Parathyroid adenoma (tissue), 2 donors: ENCODE results near the gene DVL2.

Source experiments
- H2AFZ ChIP-seq: fragments of 300-600 bp; sonication (generic); one replicate; pipeline ENCODE4 v1.7.0; 2017; ENCODE audit warnings: antibody characterized with exemption, mild to moderate bottlenecking
- H3K27ac ChIP-seq: fragments of 300-600 bp; sonication (generic); one replicate; pipeline ENCODE4 v1.7.0; 2017
- H3K27me3 ChIP-seq: fragments of 300-600 bp; sonication (generic); one replicate; pipeline ENCODE4 v1.7.0; 2017; ENCODE audit warnings: low read length; ENCODE audit not compliant: control insufficient read depth, insufficient read depth
- H3K36me3 ChIP-seq: fragments of 300-600 bp; sonication (generic); one replicate; pipeline ENCODE4 v1.7.0; 2017; ENCODE audit warnings: low read length; ENCODE audit not compliant: control insufficient read depth, insufficient read depth
- H3K4me1 ChIP-seq: fragments of 300-600 bp; sonication (generic); one replicate; pipeline ENCODE4 v1.7.0; 2017; ENCODE audit warnings: control low read depth
- H3K4me2 ChIP-seq: fragments of 300-600 bp; sonication (generic); one replicate; pipeline ENCODE4 v1.7.0; 2017; ENCODE audit warnings: low read length
- H3K4me3 ChIP-seq: fragments of 300-600 bp; sonication (generic); one replicate; pipeline ENCODE4 v1.7.0; 2017; ENCODE audit warnings: low read depth, low read length
- H3K79me2 ChIP-seq: fragments of 300-600 bp; sonication (generic); one replicate; pipeline ENCODE4 v1.7.0; 2017; ENCODE audit warnings: control low read depth
- H3K9ac ChIP-seq: fragments of 300-600 bp; sonication (generic); one replicate; pipeline ENCODE4 v1.7.0; 2017; ENCODE audit warnings: mild to moderate bottlenecking
- H3K9me3 ChIP-seq: fragments of 300-600 bp; sonication (generic); one replicate; pipeline ENCODE4 v1.7.0; 2017; ENCODE audit warnings: low read length; ENCODE audit not compliant: control insufficient read depth
- CTCF ChIP-seq: fragments of 300-600 bp; sonication (generic); IDR thresholded peaks from one replicate; pipeline ENCODE4 v1.7.0; 2017; ENCODE audit warnings: antibody characterized with exemption, mild to moderate bottlenecking
- donor health status: primary hyperparathyroidism.

The DVL2 gene

GRCh38 chr17:7205561-7205960 is 28.8 kb downstream of the DVL2 start:
- peaks cover 4% of the 10 kb centered on the region for H3K4me1 ChIP-seq
- no peak overlapping the region for H3K9ac ChIP-seq
- no peak overlapping the region for H3K4me3 ChIP-seq

GRCh38 chr17:7204828-7205461 is 29.4 kb downstream of the DVL2 start:
- peaks cover 4% of the 10 kb centered on the region for H3K4me1 ChIP-seq
- TF ChIP-seq CTCF = no peak
- peak overlapping the region; percentile 12 for H3K4me3 ChIP-seq
- H3K9me3 ChIP-seq = no peaks in the 10 kb centered on the region
- H3K4me2 ChIP-seq = peak overlapping the region; percentile 59
- no peaks in the 10 kb centered on the region for H3K79me2 ChIP-seq
- no peak overlapping the region for H3K9ac ChIP-seq
- H2AFZ ChIP-seq = peak overlapping the region; percentile 51
- H3K36me3 ChIP-seq = no peaks in the 10 kb centered on the region
- no peak overlapping the region for H3K27ac ChIP-seq
- H3K27me3 ChIP-seq = no peaks in the 10 kb centered on the region

More at GRCh38 chr17:7205561-7205960, 28.8 kb downstream of the DVL2 start:
- no peaks in the 10 kb centered on the region for H3K27me3 ChIP-seq
- no peak for TF ChIP-seq CTCF
- H3K9me3 ChIP-seq = no peaks in the 10 kb centered on the region
- peak overlapping the region; percentile 59 for H3K4me2 ChIP-seq
- no peak overlapping the region for H3K27ac ChIP-seq
- H3K36me3 ChIP-seq = no peaks in the 10 kb centered on the region
- H2AFZ ChIP-seq = peak overlapping the region; percentile 51
- H3K79me2 ChIP-seq = no peaks in the 10 kb centered on the region

- H3K9ac ChIP-seq = no peak overlapping the region
- H3K4me1 ChIP-seq = peaks cover 4% of the 10 kb centered on the region
- no peaks in the 10 kb centered on the region for H3K9me3 ChIP-seq
- no peak overlapping the region for H3K27ac ChIP-seq
- no peaks in the 10 kb centered on the region for H3K79me2 ChIP-seq
- no peak for TF ChIP-seq CTCF
- H3K4me3 ChIP-seq = no peak overlapping the region
- H3K4me2 ChIP-seq = peak overlapping the region; percentile 59
- no peaks in the 10 kb centered on the region for H3K36me3 ChIP-seq
- no peak overlapping the region for H2AFZ ChIP-seq
- no peaks in the 10 kb centered on the region for H3K27me3 ChIP-seq
Measured at GRCh38 chr17:7204336-7204735, 30.0 kb downstream of the DVL2 start.

GRCh38 chr17:7203391-7203790 is 30.9 kb downstream of the DVL2 start:
- no peaks in the 10 kb centered on the region for H3K36me3 ChIP-seq

More at GRCh38 chr17:7203391-7203790, 30.9 kb downstream of the DVL2 start:
- TF ChIP-seq CTCF = no peak
- no peak overlapping the region for H3K9ac ChIP-seq
- no peak overlapping the region for H3K4me2 ChIP-seq
- H3K4me3 ChIP-seq = no peak overlapping the region
- no peaks in the 10 kb centered on the region for H3K27me3 ChIP-seq
- no peaks in the 10 kb centered on the region for H3K79me2 ChIP-seq
- H3K4me1 ChIP-seq = peaks cover 4% of the 10 kb centered on the region
- no peak overlapping the region for H2AFZ ChIP-seq
- H3K27ac ChIP-seq = no peak overlapping the region
- no peaks in the 10 kb centered on the region for H3K9me3 ChIP-seq
